ENCODE results near the gene GRK1. TPM values are rescaled to one million over a fixed set of nuclear protein-coding genes. Genes with fewer than 3 reads are reported as not detected.

Gene GRK1
- total RNA-seq, 1 donor from 2014 or later = not detected

DNA sequence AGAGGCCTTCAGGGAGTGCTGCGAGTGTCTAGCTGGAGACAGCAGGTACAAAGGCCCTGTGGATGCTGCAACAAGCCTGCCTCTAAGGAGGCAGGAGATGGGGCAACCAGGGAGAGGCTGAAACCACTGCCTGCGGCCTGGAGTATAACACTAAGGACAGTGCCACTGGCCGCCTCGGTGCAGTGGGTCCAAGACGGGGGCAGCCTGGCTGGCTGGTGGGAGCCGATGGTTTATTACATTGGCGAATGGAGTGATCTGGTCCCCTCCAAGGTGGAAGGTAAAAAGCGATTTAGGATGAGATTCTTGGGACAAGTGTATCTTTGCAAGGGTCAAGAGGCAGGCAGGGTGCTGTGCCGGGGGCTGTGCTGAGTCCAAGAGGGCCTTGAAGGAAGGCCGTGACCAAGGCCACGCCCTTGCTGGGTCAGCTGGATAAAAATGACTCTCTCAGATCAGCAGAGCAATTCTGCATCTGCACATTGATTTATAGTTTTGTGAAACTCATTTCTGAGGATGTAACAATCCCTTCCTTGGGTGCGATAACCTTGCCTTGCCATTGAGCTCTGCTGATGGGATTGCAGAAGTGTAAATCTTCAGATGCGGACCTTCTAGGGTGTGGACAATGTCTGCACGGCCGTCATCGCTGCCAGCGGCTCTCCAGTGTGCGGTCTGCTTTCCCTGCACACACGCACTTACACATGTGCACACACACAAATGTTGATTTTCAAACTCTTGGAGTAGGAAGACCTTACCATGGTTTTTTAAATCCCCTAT is 98.0 kb downstream of the GRK1 start:
- Histone ChIP-seq H3K27me3 (ENCODE audit: control insufficient read depth, insufficient read depth, low read length) (no peaks in the 10 kb centered on the region), H3K4me3 (ENCODE audit: low read depth, low read length) (no peak overlapping the region), H3K36me3 (ENCODE audit: control insufficient read depth, insufficient read depth, low read length) (no peaks in the 10 kb centered on the region)
- DNase-seq (ENCODE audit: low read depth) = no peak
- TF ChIP-seq, protein P1, sequence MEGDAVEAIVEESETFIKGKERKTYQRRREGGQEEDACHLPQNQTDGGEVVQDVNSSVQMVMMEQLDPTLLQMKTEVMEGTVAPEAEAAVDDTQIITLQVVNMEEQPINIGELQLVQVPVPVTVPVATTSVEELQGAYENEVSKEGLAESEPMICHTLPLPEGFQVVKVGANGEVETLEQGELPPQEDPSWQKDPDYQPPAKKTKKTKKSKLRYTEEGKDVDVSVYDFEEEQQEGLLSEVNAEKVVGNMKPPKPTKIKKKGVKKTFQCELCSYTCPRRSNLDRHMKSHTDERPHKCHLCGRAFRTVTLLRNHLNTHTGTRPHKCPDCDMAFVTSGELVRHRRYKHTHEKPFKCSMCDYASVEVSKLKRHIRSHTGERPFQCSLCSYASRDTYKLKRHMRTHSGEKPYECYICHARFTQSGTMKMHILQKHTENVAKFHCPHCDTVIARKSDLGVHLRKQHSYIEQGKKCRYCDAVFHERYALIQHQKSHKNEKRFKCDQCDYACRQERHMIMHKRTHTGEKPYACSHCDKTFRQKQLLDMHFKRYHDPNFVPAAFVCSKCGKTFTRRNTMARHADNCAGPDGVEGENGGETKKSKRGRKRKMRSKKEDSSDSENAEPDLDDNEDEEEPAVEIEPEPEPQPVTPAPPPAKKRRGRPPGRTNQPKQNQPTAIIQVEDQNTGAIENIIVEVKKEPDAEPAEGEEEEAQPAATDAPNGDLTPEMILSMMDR (IDR thresholded peaks at IDR 0.05; ENCODE audit: insufficient read depth, low read length, poor library complexity, severe bottlenecking) = no peak

DNA sequence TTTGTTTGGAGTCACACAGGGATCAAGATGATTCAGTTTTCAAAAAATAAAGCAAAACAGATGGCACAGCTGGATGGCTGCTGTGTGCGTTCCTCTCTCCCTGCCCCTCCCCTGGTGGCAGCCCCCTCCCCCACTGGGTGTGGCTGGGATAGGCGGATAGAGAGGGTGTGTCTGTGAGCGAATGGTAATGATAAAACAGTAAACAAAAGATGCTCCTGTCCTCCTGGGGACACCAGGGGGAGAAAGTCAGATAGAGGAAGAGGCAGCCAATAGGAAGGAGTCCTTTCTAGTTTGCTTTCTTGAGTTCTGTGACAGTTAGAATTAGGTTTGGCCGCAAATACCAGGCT is 98.5 kb downstream of the GRK1 start:
- DNase-seq (ENCODE audit: low read depth) = no peak
- H3K27me3 ChIP-seq (ENCODE audit: control insufficient read depth, insufficient read depth, low read length) = no peaks in the 10 kb centered on the region
- no peaks in the 10 kb centered on the region for H3K36me3 ChIP-seq (ENCODE audit: control insufficient read depth, insufficient read depth, low read length)
- TF ChIP-seq, protein P1 (IDR thresholded peaks at IDR 0.05; ENCODE audit: insufficient read depth, low read length, poor library complexity, severe bottlenecking) = no peak
- no peak overlapping the region for H3K4me3 ChIP-seq (ENCODE audit: low read depth, low read length)

DNA sequence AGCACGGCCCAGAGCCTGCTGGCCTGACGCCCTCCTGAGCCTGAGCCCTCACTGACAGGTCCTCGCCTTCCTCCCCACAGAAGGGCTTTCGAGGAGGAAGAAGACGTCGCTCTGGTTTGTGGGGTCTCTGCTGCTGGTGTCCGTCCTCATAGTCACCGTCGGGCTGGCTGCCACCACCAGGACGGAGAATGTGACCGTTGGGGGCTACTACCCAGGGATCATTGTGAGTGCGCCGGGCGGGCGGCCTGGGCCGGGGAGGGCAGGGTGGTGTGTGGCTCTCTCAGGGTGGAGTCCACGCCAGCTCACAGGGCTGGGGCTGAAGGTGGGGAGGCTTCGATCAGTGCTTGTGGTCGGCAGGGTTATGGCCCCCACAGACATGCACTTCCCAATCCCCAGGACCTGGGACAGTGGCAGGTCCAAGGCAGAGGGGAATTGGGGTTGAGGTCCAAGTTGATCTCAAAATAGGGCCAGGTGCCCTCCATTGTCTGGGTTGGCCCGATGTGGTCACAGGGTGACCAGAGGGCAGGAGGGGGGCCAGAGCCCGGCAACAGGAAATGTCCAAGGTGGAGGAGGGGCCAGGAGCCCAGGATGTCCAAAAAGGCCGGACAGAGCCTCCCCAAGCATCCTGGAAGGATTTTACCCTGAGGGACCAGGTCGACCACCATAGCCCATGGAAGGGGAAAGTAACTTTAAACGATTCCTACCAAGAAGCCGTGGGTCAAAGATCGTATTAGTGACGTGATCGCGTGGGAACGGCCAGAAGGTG is 99.2 kb downstream of the GRK1 start:
- Histone ChIP-seq H3K36me3 (ENCODE audit: control insufficient read depth, insufficient read depth, low read length) (no peaks in the 10 kb centered on the region), H3K4me3 (ENCODE audit: low read depth, low read length) (no peak overlapping the region), H3K27me3 (ENCODE audit: control insufficient read depth, insufficient read depth, low read length) (no peaks in the 10 kb centered on the region)
- TF ChIP-seq, protein P1 (IDR thresholded peaks at IDR 0.05; ENCODE audit: insufficient read depth, low read length, poor library complexity, severe bottlenecking) = no peak
- DNase-seq (ENCODE audit: low read depth) = no peak

DNA sequence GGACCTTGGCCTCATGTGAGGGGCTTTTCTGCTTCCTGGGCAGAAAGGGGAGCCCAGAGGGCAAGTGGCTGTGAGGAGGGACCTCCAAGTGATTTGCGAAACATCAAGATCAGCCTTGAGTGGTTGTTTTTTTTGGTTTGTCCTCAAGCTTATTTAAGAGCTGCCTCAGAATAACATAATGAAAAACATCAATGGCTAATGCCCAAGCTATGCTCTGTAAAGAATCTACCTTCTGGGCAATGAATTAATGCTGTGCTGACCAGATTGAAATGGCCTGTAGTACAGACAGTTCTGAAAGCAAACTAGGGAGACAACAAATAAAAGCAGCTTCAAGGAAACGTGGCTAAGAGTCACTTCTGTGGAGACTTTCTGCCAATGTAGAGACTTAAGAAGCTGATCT is 100.3 kb downstream of the GRK1 start:
- no peak for DNase-seq (ENCODE audit: low read depth)
- H3K4me3 ChIP-seq (ENCODE audit: low read depth, low read length) = no peak overlapping the region
- no peaks in the 10 kb centered on the region for H3K27me3 ChIP-seq (ENCODE audit: control insufficient read depth, insufficient read depth, low read length)
- TF ChIP-seq, protein P1 (IDR thresholded peaks at IDR 0.05; ENCODE audit: insufficient read depth, low read length, poor library complexity, severe bottlenecking) = no peak
- H3K36me3 ChIP-seq (ENCODE audit: control insufficient read depth, insufficient read depth, low read length) = no peaks in the 10 kb centered on the region

DNA sequence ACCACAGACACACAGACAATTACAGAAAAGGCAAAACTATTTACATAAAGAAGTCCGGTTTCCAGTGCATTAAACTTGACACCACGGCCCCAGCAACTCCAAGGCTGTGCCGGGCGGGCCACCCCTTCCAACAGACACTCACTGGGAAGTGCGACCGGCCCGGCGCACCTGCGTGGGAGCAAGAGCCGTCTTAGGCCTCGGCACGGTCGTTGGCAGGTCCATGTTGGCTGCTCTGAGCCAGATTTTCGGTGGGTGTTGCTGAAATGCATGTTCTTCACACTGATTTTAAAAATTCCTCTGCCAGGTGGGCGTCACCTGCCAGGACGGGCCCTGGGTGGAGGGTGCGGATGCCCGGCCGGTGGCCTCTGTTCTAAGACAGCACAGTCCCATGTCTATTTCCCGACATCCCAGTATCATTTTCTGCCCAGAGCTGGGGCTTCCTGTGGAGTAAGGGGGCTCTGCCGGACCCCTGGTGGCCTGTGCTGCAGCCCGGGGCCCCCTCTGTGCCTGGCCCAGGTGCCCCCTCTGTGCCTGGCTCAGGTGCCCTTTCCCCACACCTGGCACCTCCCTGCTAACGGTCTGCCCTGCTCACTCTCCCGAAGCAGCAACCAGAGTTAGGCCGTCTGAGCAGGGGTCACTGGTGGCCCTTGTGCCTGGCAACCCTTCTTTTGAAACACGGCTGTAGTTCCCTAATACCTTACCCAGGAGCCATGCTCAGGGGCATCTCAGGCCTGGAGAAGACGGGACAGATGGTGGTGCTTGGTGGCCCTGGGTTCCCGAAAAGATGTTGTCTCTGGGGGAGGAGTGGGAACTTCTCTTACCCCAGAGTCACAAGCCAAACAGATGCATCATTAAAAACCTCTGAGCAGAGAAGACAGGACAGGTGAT is 101.2 kb downstream of the GRK1 start:
- TF ChIP-seq, protein P1 (IDR thresholded peaks at IDR 0.05; ENCODE audit: insufficient read depth, low read length, poor library complexity, severe bottlenecking) = no peak

More for the DNA sequence above, 101.2 kb downstream of the GRK1 start:
- Histone ChIP-seq H3K27me3 (ENCODE audit: control insufficient read depth, insufficient read depth, low read length) (no peaks in the 10 kb centered on the region), H3K36me3 (ENCODE audit: control insufficient read depth, insufficient read depth, low read length) (no peaks in the 10 kb centered on the region), H3K4me3 (ENCODE audit: low read depth, low read length) (no peak overlapping the region)
- no peak for DNase-seq (ENCODE audit: low read depth)

Data from kidney epithelial cell (primary cell).